NT2/D1 (cell line): ENCODE results near the gene SS18L1.

Experiments
- DNase-seq: peaks from one replicate; pipeline ENCODE4 v3.0.0-alpha.2; 2011; ENCODE audit warnings: low read depth, low spot score
- H3K27me3 ChIP-seq: 2 replicates; pipeline ENCODE4 v1.6.0; 2011; ENCODE audit warnings: mild to moderate bottlenecking; ENCODE audit not compliant: insufficient read length, insufficient read depth
- H3K36me3 ChIP-seq: 2 replicates; pipeline ENCODE4 v1.6.1; 2011; ENCODE audit warnings: mild to moderate bottlenecking, low read length, mixed read lengths; ENCODE audit not compliant: insufficient read depth, insufficient read length
- H3K4me1 ChIP-seq: 2 replicates; pipeline ENCODE4 v1.5.1; 2011; ENCODE audit not compliant: insufficient read depth, insufficient read length
- H3K4me3 ChIP-seq: 2 replicates; pipeline ENCODE4 v1.5.1; 2011; ENCODE audit warnings: low read depth; ENCODE audit not compliant: insufficient read length
- H3K9ac ChIP-seq: 2 replicates; pipeline ENCODE4 v1.6.0; 2011; ENCODE audit warnings: low read depth; ENCODE audit not compliant: insufficient read length
- H3K9me3 ChIP-seq: 2 replicates; pipeline ENCODE4 v1.5.1; 2011; ENCODE audit warnings: mild to moderate bottlenecking, low read length; ENCODE audit not compliant: insufficient read depth
- SUZ12 ChIP-seq: IDR thresholded peaks from 2 replicates; pipeline ENCODE4 v1.6.1; 2011; ENCODE audit not compliant: insufficient read length, insufficient read depth; ENCODE audit errors: extremely low read depth
- YY1 ChIP-seq: IDR thresholded peaks from 2 replicates; pipeline ENCODE4 v1.6.1; 2011; ENCODE audit not compliant: insufficient read length, insufficient read depth
- ZNF274 ChIP-seq: IDR thresholded peaks from 2 replicates; pipeline ENCODE4 v1.6.1; 2011; ENCODE audit warnings: mild to moderate bottlenecking, low read depth, low read length

SS18L1 gene

GRCh38 chr20:62129731-62130531 lies 13.6 kb upstream of the SS18L1 start:
- Histone ChIP-seq H3K4me1 (peaks cover 4% of the 10 kb centered on the region), H3K9me3 (no peaks in the 10 kb centered on the region), H3K9ac (no peak overlapping the region), H3K36me3 (peaks cover 99% of the 10 kb centered on the region), H3K27me3 (no peaks in the 10 kb centered on the region), H3K4me3 (no peak overlapping the region)
- TF ChIP-seq YY1 (no peak), SUZ12 (no peak), ZNF274 (no peak)
- DNase-seq = no peak

DNA sequence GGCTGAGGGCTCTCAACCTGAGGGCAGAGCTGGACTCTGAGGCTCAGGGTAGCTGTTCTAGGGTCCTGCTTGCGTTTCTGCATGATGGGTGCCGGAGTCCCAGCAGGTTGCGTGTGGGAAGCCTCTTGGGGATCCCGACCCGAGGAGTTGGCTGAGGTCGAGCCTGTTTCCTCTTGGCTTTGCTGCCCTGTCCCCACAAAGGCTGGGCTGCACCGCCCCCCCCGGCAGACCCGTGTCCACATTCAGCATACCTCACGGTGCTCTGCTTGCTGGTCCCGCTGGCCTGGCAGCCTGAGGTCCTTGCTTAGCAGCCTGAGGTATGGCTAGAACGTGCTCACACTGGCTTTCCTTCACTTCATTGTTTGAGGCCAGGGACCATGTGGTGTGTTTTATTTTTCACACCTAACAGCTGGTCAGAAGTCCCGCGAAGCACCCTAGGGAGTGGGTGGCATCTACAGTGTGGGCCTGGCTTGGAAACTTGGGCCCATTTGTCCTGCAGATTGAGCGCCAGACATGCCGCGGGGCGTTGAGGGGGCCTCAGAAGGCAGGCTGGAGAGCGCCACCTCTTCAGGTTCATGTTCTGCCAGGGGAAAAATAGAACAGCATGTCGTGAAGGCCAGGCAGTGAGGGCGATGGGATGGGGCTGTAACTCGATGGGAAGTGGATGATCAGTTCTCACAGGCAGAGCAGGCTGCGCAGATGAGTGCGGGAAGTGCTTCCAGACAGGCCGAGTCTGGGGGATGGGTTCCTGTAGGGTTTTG lies 11.8 kb upstream of the SS18L1 start:
- H3K27me3 ChIP-seq = no peaks in the 10 kb centered on the region
- H3K4me1 ChIP-seq = no peaks in the 10 kb centered on the region
- no peak for DNase-seq
- H3K9me3 ChIP-seq = no peaks in the 10 kb centered on the region
- peaks cover 100% of the 10 kb centered on the region for H3K36me3 ChIP-seq
- no peak overlapping the region for H3K9ac ChIP-seq
- TF ChIP-seq ZNF274 = no peak
- no peak overlapping the region for H3K4me3 ChIP-seq

- peaks cover 100% of the 10 kb centered on the region for H3K36me3 ChIP-seq
- H3K4me1 ChIP-seq = no peaks in the 10 kb centered on the region
- no peak overlapping the region for H3K4me3 ChIP-seq
- H3K9me3 ChIP-seq = no peaks in the 10 kb centered on the region
- H3K9ac ChIP-seq = no peak overlapping the region
- H3K27me3 ChIP-seq = no peaks in the 10 kb centered on the region
- DNase-seq = no peak
- TF ChIP-seq SUZ12 (no peak), YY1 (no peak), ZNF274 (no peak)
These were observed 11.1 kb upstream of the SS18L1 start for GRCh38 chr20:62132421-62132820.

- Histone ChIP-seq H3K27me3 (no peaks in the 10 kb centered on the region), H3K9ac (no peak overlapping the region), H3K4me3 (no peak overlapping the region), H3K9me3 (no peaks in the 10 kb centered on the region), H3K4me1 (no peaks in the 10 kb centered on the region), H3K36me3 (peaks cover 100% of the 10 kb centered on the region)
- TF ChIP-seq SUZ12 = no peak
- TF ChIP-seq ZNF274 = no peak
- TF ChIP-seq YY1 = no peak
- no peak for DNase-seq
These were observed 10.3 kb upstream of the SS18L1 start for GRCh38 chr20:62133051-62133845.

DNA sequence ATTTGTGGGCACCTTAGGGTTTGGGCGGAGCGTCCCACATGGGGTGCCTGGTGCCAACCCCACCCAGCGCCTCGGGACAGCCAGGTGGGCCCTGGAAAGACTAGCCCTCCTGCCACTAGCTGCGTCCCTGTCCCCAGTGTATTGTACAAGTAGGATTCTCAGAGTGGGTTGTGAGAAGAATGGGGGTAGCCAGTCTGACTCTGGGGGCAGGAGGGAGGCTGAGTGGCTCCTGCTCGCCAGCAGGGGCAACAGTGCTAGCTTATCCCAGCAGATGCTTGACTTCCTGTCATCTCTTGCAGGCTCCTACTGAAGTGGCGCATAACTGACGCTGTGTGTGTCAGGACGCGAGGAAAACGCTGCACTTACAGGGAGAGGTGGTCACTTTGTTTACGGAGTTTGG lies 9.7 kb upstream of the SS18L1 start:
- no peaks in the 10 kb centered on the region for H3K4me1 ChIP-seq
- no peak overlapping the region for H3K9ac ChIP-seq
- H3K27me3 ChIP-seq = no peaks in the 10 kb centered on the region
- peaks cover 99% of the 10 kb centered on the region for H3K36me3 ChIP-seq
- TF ChIP-seq SUZ12 (no peak), YY1 (no peak), ZNF274 (no peak)
- DNase-seq = no peak
- H3K9me3 ChIP-seq = no peaks in the 10 kb centered on the region
- H3K4me3 ChIP-seq = no peak overlapping the region

GRCh38 chr20:62134735-62135231 lies 8.8 kb upstream of the SS18L1 start:
- Histone ChIP-seq H3K36me3 (peaks cover 99% of the 10 kb centered on the region), H3K4me3 (no peak overlapping the region), H3K9ac (no peak overlapping the region), H3K4me1 (peaks cover 4% of the 10 kb centered on the region), H3K27me3 (no peaks in the 10 kb centered on the region), H3K9me3 (no peaks in the 10 kb centered on the region)
- DNase-seq = no peak
- TF ChIP-seq SUZ12 (no peak), ZNF274 (no peak), YY1 (no peak)
